IMR-90 (cell line): Measurements from ENCODE around the gene KBTBD8. TPM values are rescaled to one million over a fixed set of nuclear protein-coding genes. Genes with fewer than 3 reads are reported as not detected.

Experiments used
- ATAC-seq: fragments of 200-7000 bp; cut with Tn5 transposase; 2 replicates; pipeline ENCODE4 v1.9.1; 2020; ENCODE audit warnings: low read depth, mild to moderate bottlenecking, moderate library complexity
- BruUV-seq: library from RNA; stranded (reverse); fragments of 400-500 nt; replicated peaks from 2 replicates; lab custom pipeline; 2021; lab: Mats Ljungman, UMichigan
- CTCF ChIA-PET: fragments of 300-600 bp; formaldehyde crosslinking; extraction: SDS; loops from one replicate; lab custom pipeline; 2021; ENCODE audit warnings: antibody characterized with exemption; lab: Yijun Ruan, JAX
- POLR2A ChIA-PET: fragments of 300-600 bp; sonication (Branson Sonifier 250); formaldehyde crosslinking; loops from one replicate; lab custom pipeline; 2022; ENCODE audit warnings: antibody characterized with exemption; ENCODE audit not compliant: unreplicated experiment; lab: Charles Lee
- DNase-seq: peaks from one replicate; pipeline ENCODE4 v3.0.0; 2013
- H2AFZ ChIP-seq: replicated peaks from 2 replicates; pipeline ENCODE3; 2013; ENCODE audit warnings: low read length, mild to moderate bottlenecking; ENCODE audit not compliant: poor library complexity
- H2AK5ac ChIP-seq: 2 replicates; pipeline ENCODE4 v1.6.1; 2013; ENCODE audit warnings: low read depth, low read length, inconsistent platforms
- H2AK9ac ChIP-seq: replicated peaks from 2 replicates; pipeline ENCODE3; 2013; ENCODE audit warnings: mild to moderate bottlenecking, low read depth, low read length, moderate library complexity; ENCODE audit not compliant: poor library complexity
- H2BK120ac ChIP-seq: 2 replicates; pipeline ENCODE4 v1.6.1; 2013; ENCODE audit warnings: low read depth, low read length, inconsistent platforms
- H2BK15ac ChIP-seq: 3 replicates; pipeline ENCODE4 v1.6.1; 2013; ENCODE audit warnings: low read depth, low read length, inconsistent platforms
- H2BK20ac ChIP-seq: 2 replicates; pipeline ENCODE4 v1.6.1; 2013; ENCODE audit warnings: low read depth, mild to moderate bottlenecking, inconsistent platforms, low read length, moderate library complexity
- H2BK5ac ChIP-seq: 2 replicates; pipeline ENCODE4 v1.6.1; 2013; ENCODE audit warnings: mild to moderate bottlenecking, low read depth, low read length, inconsistent platforms; ENCODE audit not compliant: poor library complexity, severe bottlenecking
- H3K14ac ChIP-seq: replicated peaks from 2 replicates; pipeline ENCODE4 v1.6.1; 2013; ENCODE audit warnings: low read depth, low read length, inconsistent platforms
- H3K18ac ChIP-seq: 2 replicates; pipeline ENCODE4 v1.6.1; 2013; ENCODE audit warnings: low read depth, low read length, control low read depth
- H3K23ac ChIP-seq: 2 replicates; pipeline ENCODE4 v1.6.1; 2013; ENCODE audit warnings: low read depth, low read length, inconsistent platforms
- H3K27ac ChIP-seq: 2 replicates; pipeline ENCODE4 v1.5.1; 2013; ENCODE audit warnings: mild to moderate bottlenecking, control low read depth, low read length; ENCODE audit not compliant: insufficient read depth
- H3K27me3 ChIP-seq: 2 replicates; pipeline ENCODE4 v1.6.1; 2013; ENCODE audit warnings: low read length; ENCODE audit not compliant: control insufficient read depth, insufficient read depth
- H3K36me3 ChIP-seq: 2 replicates; pipeline ENCODE4 v1.6.1; 2013; ENCODE audit warnings: low read length, mixed read lengths; ENCODE audit not compliant: control insufficient read depth, insufficient read depth
- H3K4ac ChIP-seq: 2 replicates; pipeline ENCODE4 v1.6.1; 2013; ENCODE audit warnings: low read depth, low read length, inconsistent platforms
- H3K4me1 ChIP-seq: 2 replicates; pipeline ENCODE4 v1.6.1; 2013; ENCODE audit warnings: low read length, mixed read lengths; ENCODE audit not compliant: control insufficient read depth, insufficient read depth
- H3K4me2 ChIP-seq: 2 replicates; pipeline ENCODE4 v1.6.1; 2013; ENCODE audit warnings: low read depth, mild to moderate bottlenecking, control low read depth, low read length, moderate library complexity
- H3K4me3 ChIP-seq: 2 replicates; pipeline ENCODE4 v1.5.1; 2013; ENCODE audit warnings: low read depth, mild to moderate bottlenecking, control low read depth, low read length, moderate library complexity; ENCODE audit not compliant: insufficient read depth
- H3K56ac ChIP-seq: 2 replicates; pipeline ENCODE4 v1.6.1; 2013; ENCODE audit warnings: low read length, inconsistent platforms; ENCODE audit not compliant: insufficient read depth; ENCODE audit errors: extremely low read depth
- H3K79me1 ChIP-seq, 2 experiments: 2 replicates each; pipeline ENCODE4 v1.6.1; 2013; ENCODE audit warnings: low read length in 2 of 2, inconsistent platforms in 1 of 2, low read depth in 1 of 2
- H3K9ac ChIP-seq: 2 replicates; pipeline ENCODE4 v1.6.1; 2013; ENCODE audit warnings: low read depth, low read length, control low read depth
- H3K9me1 ChIP-seq: 2 replicates; pipeline ENCODE4 v1.6.1; 2013; ENCODE audit warnings: low read length, inconsistent platforms; ENCODE audit not compliant: insufficient read depth
- H3K9me3 ChIP-seq: 2 replicates; pipeline ENCODE4 v1.6.1; 2013; ENCODE audit warnings: low read length; ENCODE audit not compliant: control insufficient read depth, insufficient read depth
- H4K20me1 ChIP-seq: 2 replicates; pipeline ENCODE4 v1.6.1; 2013; ENCODE audit warnings: low read length, inconsistent platforms; ENCODE audit not compliant: insufficient read depth
- H4K5ac ChIP-seq: 2 replicates; pipeline ENCODE4 v1.6.1; 2013; ENCODE audit warnings: mild to moderate bottlenecking, low read depth, low read length, control low read depth
- H4K8ac ChIP-seq, 2 experiments: 2 replicates each; pipeline ENCODE4 v1.6.1; 2013; ENCODE audit warnings: low read depth in 2 of 2, low read length in 2 of 2, control low read depth in 1 of 2, inconsistent platforms in 1 of 2
- H4K91ac ChIP-seq: 2 replicates; pipeline ENCODE4 v1.6.1; 2013; ENCODE audit warnings: low read depth, low read length, inconsistent platforms; ENCODE audit not compliant: insufficient read depth
- BHLHE40 ChIP-seq: fragments of 150-350 bp; IDR thresholded peaks from 2 replicates; pipeline ENCODE4 v1.6.1; 2016; ENCODE audit warnings: mild to moderate bottlenecking, low read depth, low read length
- CEBPB ChIP-seq: IDR thresholded peaks from 2 replicates; pipeline ENCODE4 v1.6.1; 2012; ENCODE audit warnings: low read depth, low read length, improper control_type of control experiment
- CHD1 ChIP-seq: IDR thresholded peaks from 2 replicates; pipeline ENCODE4 v1.6.1; 2012; ENCODE audit warnings: low read depth, low read length, improper control_type of control experiment
- SMC3 ChIP-seq: fragments of 150-350 bp; IDR thresholded peaks from 2 replicates; pipeline ENCODE4 v1.6.1; 2016; ENCODE audit warnings: low read depth, mild to moderate bottlenecking, antibody characterized with exemption, low read length, moderate library complexity
- WGBS, 2 experiments: methylation state at CpG; one replicate each; pipeline versions ENCODE4 v1.1.5 to v1.1.7; 2013; ENCODE audit warnings: missing lambda C conversion rate in 2 of 2; ENCODE audit not compliant: insufficient read length in 1 of 2; ENCODE audit errors: extremely low coverage in 2 of 2; 5-methylcytosine and 5-hydroxymethylcytosine counted together
- dilution Hi-C: fragments of 300-500 bp; cut with HindIII; formaldehyde crosslinking; loops from one replicate; pipeline ENCODE4 v1.14.3; 2018; ENCODE audit warnings: low sequenced_read_pairs; ENCODE audit not compliant: unreplicated experiment
- in situ Hi-C: fragments of 300-500 bp; cut with MboI; formaldehyde crosslinking; loops from 3 replicates; pipeline ENCODE4 v1.14.3; 2019; ENCODE audit warnings: low sequenced_read_pairs, inconsistent platforms, mixed read lengths
- intact Hi-C: fragments of 100-400 bp; cut with micrococcal nuclease; formaldehyde crosslinking; loops from 2 replicates; pipeline ENCODE4 v1.10.0; 2022
- polyA plus RNA-seq, 3 experiments: library from polyadenylated mRNA; depleted of rRNA; stranded (reverse); fragments of >200 nt; gene quantifications; 2 replicates each; pipeline ENCODE4 v1.2.3, GENCODE V29; 2012; ENCODE audit warnings: low replicate concordance in 1 of 3
- total RNA-seq: library from RNA; depleted of rRNA; stranded (reverse); fragments of >200 nt; gene quantifications from 2 replicates; pipeline ENCODE4 v1.2.3, GENCODE V29; 2012

The KBTBD8 gene
- total and polyA plus RNA-seq, 2 of the 4 experiments (the other 2 are of a cell fraction) = 1.5 to 8.6 TPM

DNA sequence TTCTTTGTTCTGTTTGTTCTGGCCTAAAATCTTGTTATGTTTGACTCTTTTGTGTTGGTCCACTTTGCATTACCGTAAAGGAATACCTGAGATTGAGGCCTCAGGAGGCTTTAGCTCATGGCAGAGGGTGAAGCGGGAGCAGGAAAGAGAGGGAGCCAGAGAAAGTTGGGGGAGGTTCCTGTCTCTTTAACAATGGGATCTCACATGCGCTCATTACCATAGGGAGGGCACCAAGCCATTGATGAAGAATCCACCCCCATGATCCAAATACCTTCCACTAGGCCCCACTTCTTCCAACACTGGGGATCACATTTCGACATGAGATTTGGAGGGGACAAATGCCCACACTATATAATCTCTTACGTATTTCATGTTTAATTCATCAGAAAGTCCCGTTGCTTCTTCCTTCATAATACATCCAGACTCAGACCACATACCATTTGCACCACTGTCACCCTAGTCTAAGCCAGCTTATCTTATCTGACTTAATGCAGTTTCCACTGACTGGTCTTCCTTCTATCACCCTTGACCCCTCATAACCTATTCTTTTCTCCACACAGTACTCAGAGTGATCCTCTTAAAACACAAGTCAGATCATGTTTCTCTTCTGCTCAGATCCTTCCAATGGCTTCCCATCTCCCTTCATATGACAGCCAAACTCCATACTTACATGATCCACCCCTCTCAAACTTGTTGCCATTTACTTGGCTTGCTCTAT is 13.5 kb downstream of the KBTBD8 start:
- no peak overlapping the region for H3K27ac ChIP-seq
- no peak overlapping the region for H3K4ac ChIP-seq
- BruUV-seq = no TSS peak
- no peaks in the 10 kb centered on the region for H3K36me3 ChIP-seq
- H3K14ac ChIP-seq = no peak overlapping the region
- H3K79me1 ChIP-seq = peaks cover 3 to 7% of the 10 kb centered on the region in 2 experiments; a peak in 2 of 4 replicates
- H3K9me3 ChIP-seq = no peaks in the 10 kb centered on the region
- H2AFZ ChIP-seq = no peak overlapping the region
- H3K9ac ChIP-seq = no peak overlapping the region
- ChIA-PET CTCF (no interaction called here), POLR2A (no interaction called here)
- H2BK20ac ChIP-seq = no peak overlapping the region
- WGBS, 2 experiments = 67% methylated on average over 2 of the region's 6 CpGs; no CpG with 5 or more reads in 1 of the 2 experiments
- no peak overlapping the region; the same call in 1 of the 2 replicates for H3K18ac ChIP-seq
- no peaks in the 10 kb centered on the region; the same call in 1 of the 2 replicates for H3K4me1 ChIP-seq
- no peak overlapping the region for H3K56ac ChIP-seq
- H2BK5ac ChIP-seq = no peak overlapping the region
- H3K4me3 ChIP-seq = no peak overlapping the region
- no peak overlapping the region for H3K23ac ChIP-seq
- no peak for TF ChIP-seq SMC3
- TF ChIP-seq BHLHE40 = no peak
- TF ChIP-seq CEBPB = no peak
- no peak for TF ChIP-seq CHD1
- intact Hi-C loops (no loop called here), in situ Hi-C loops (no loop called here), dilution Hi-C loops (no loop called here)
- no peak overlapping the region for H3K4me2 ChIP-seq
- no peak for ATAC-seq
- no peak overlapping the region for H2AK9ac ChIP-seq
- H4K5ac ChIP-seq = no peak overlapping the region
- DNase-seq = no peak
- H3K27me3 ChIP-seq = no peaks in the 10 kb centered on the region
- H3K9me1 ChIP-seq = no peaks in the 10 kb centered on the region
- no peak overlapping the region; the same call in 1 of the 2 replicates for H4K91ac ChIP-seq
- H2BK15ac ChIP-seq = no peak overlapping the region
- H4K8ac ChIP-seq = no peak overlapping the region
- H2BK120ac ChIP-seq = no peak overlapping the region
- H2AK5ac ChIP-seq = 0 out of 2 replicates have a peak overlapping the region, but pooled peaks have one; percentile 37
- H4K20me1 ChIP-seq = no peaks in the 10 kb centered on the region
